Mesenchymal stem cell (in vitro differentiated cells and primary cell): ENCODE data around the gene PLXND1.

Experiments used
- DNase-seq: peaks from one replicate; pipeline ENCODE4 v3.0.0-alpha.2; 2013
- H2AFZ ChIP-seq: one replicate; pipeline ENCODE4 v1.6.1; 2013; ENCODE audit warnings: low read depth, mild to moderate bottlenecking, control low read depth, inconsistent platforms, low read length, moderate library complexity
- H2AK5ac ChIP-seq: 2 replicates; pipeline ENCODE4 v1.6.1; 2013; ENCODE audit warnings: low read length, moderate library complexity, mild to moderate bottlenecking, inconsistent platforms; ENCODE audit not compliant: severe bottlenecking
- H2BK120ac ChIP-seq: one replicate; pipeline ENCODE4 v1.6.1; 2013; ENCODE audit warnings: low read depth, mild to moderate bottlenecking, inconsistent platforms, low read length, moderate library complexity
- H2BK12ac ChIP-seq, 2 experiments: one replicate each; pipeline ENCODE4 v1.6.1; 2013; ENCODE audit warnings: inconsistent platforms in 2 of 2, low read length in 2 of 2, mild to moderate bottlenecking in 2 of 2, moderate library complexity in 2 of 2, control low read depth in 1 of 2
- H2BK15ac ChIP-seq: one replicate; pipeline ENCODE4 v1.6.1; 2013; ENCODE audit warnings: mild to moderate bottlenecking, low read depth, inconsistent platforms; ENCODE audit not compliant: poor library complexity, severe bottlenecking
- H2BK5ac ChIP-seq: 2 replicates; pipeline ENCODE4 v1.6.1; 2013; ENCODE audit warnings: low read depth, mild to moderate bottlenecking, low read length, control low read depth, inconsistent platforms; ENCODE audit not compliant: poor library complexity, severe bottlenecking
- H3K14ac ChIP-seq, 2 experiments: one replicate each; pipeline ENCODE4 v1.6.1; 2013; ENCODE audit warnings: inconsistent platforms in 2 of 2, low read length in 2 of 2, control low read depth in 1 of 2, mild to moderate bottlenecking in 1 of 2, moderate library complexity in 1 of 2
- H3K18ac ChIP-seq, 2 experiments: one replicate each; pipeline ENCODE4 v1.6.1; 2013; ENCODE audit warnings: inconsistent platforms in 2 of 2, low read length in 2 of 2, control low read depth in 1 of 2, low read depth in 1 of 2, mild to moderate bottlenecking in 1 of 2
- H3K23ac ChIP-seq, 2 experiments: one replicate each; pipeline ENCODE4 v1.6.1; 2013; ENCODE audit warnings: inconsistent platforms in 2 of 2, low read length in 2 of 2, mild to moderate bottlenecking in 2 of 2, moderate library complexity in 2 of 2, control low read depth in 1 of 2
- H3K27ac ChIP-seq: 2 replicates; pipeline ENCODE4 v1.5.1; 2013; ENCODE audit warnings: mild to moderate bottlenecking, moderate library complexity, low read length, control low read depth, inconsistent platforms; ENCODE audit not compliant: poor library complexity, severe bottlenecking
- H3K27me3 ChIP-seq, 2 experiments: 2 replicates each; pipeline versions ENCODE4 v1.6.1 to v1.7.0; 2013; ENCODE audit warnings: low read length in 2 of 2, mild to moderate bottlenecking in 2 of 2, moderate library complexity in 2 of 2, control low read depth in 1 of 2, inconsistent platforms in 1 of 2; ENCODE audit not compliant: control insufficient read depth in 1 of 2, insufficient read depth in 1 of 2
- H3K36me3 ChIP-seq, 2 experiments: 2 replicates each; pipeline versions ENCODE4 v1.6.1 to v1.7.0; 2013; ENCODE audit warnings: low read length in 2 of 2, control low read depth in 1 of 2, inconsistent platforms in 1 of 2, low read depth in 1 of 2, mild to moderate bottlenecking in 1 of 2; ENCODE audit not compliant: insufficient read depth in 2 of 2, control insufficient read depth in 1 of 2
- H3K4ac ChIP-seq, 2 experiments: one replicate each; pipeline ENCODE4 v1.6.1; 2013; ENCODE audit warnings: inconsistent platforms in 2 of 2, low read length in 2 of 2, mild to moderate bottlenecking in 2 of 2, moderate library complexity in 2 of 2, control low read depth in 1 of 2, low read depth in 1 of 2
- H3K4me1 ChIP-seq: 2 replicates; pipeline ENCODE4 v1.6.1; 2013; ENCODE audit warnings: low read depth, low read length, control low read depth; ENCODE audit not compliant: control insufficient read depth, insufficient read depth
- H3K4me2 ChIP-seq: 2 replicates; pipeline ENCODE4 v1.6.1; 2013; ENCODE audit warnings: low read length, mild to moderate bottlenecking, inconsistent platforms; ENCODE audit not compliant: poor library complexity, severe bottlenecking
- H3K4me3 ChIP-seq, 2 experiments: 2 replicates each; pipeline versions ENCODE4 v1.5.1 to v1.7.0; 2013; ENCODE audit warnings: low read length in 2 of 2, mild to moderate bottlenecking in 2 of 2, control low read depth in 1 of 2, low read depth in 1 of 2; ENCODE audit not compliant: insufficient read depth in 1 of 2
- H3K79me1 ChIP-seq: replicated peaks from 2 replicates; pipeline ENCODE4 v1.6.1; 2013; ENCODE audit warnings: mild to moderate bottlenecking, control low read depth, low read length, inconsistent platforms; ENCODE audit not compliant: poor library complexity, severe bottlenecking
- H3K9ac ChIP-seq: 2 replicates; pipeline ENCODE4 v1.7.0; 2013; ENCODE audit warnings: mild to moderate bottlenecking, low read length, moderate library complexity
- H3K9me3 ChIP-seq: 2 replicates; pipeline ENCODE4 v1.7.0; 2013; ENCODE audit warnings: mild to moderate bottlenecking, low read length; ENCODE audit not compliant: control insufficient read depth
- H4K8ac ChIP-seq: one replicate; pipeline ENCODE4 v1.6.1; 2013; ENCODE audit warnings: inconsistent platforms, mild to moderate bottlenecking, low read length, moderate library complexity
- H4K91ac ChIP-seq: one replicate; pipeline ENCODE4 v1.6.1; 2013; ENCODE audit warnings: mild to moderate bottlenecking, low read length, inconsistent platforms
- WGBS: methylation state at CpG from one replicate; pipeline ENCODE4 v1.1.7; 2013; ENCODE audit warnings: mixed read lengths; 5-methylcytosine and 5-hydroxymethylcytosine counted together

Gene PLXND1

DNA sequence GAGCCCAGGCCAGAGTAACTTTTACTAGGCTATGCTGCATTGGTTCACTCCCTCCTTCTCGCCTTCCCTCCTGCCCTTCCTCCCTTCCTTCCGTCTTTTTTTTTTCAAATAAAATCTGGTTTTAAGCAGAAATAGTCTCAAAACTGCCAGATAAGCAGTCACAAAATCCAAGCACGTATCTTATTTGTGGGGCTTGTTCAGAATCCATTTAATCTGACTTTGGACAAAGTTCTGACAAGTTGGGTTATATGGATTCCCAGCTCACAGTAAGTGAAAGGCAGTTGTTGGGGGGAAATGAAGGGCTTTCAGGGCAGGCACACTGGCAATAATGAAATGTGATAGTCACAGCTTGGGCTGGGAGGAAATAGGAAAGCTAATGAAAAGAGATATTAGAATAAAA lies 32.0 kb upstream of the PLXND1 start:
- no peaks in the 10 kb centered on the region for H3K36me3 ChIP-seq
- no peak overlapping the region for H2AFZ ChIP-seq
- no peak overlapping the region for H3K23ac ChIP-seq
- H3K4me2 ChIP-seq = no peak overlapping the region
- peaks cover 5% of the 10 kb centered on the region for H3K4me1 ChIP-seq
- H2BK5ac ChIP-seq = no peak overlapping the region
- H3K27me3 ChIP-seq = no peaks in the 10 kb centered on the region
- no peak overlapping the region for H3K4ac ChIP-seq
- H3K4me3 ChIP-seq = no peak overlapping the region
- WGBS = 79% methylated on average over 3 of the region's 3 CpGs
- no peaks in the 10 kb centered on the region for H3K79me1 ChIP-seq
- H2AK5ac ChIP-seq = no peak overlapping the region
- H2BK15ac ChIP-seq = no peak overlapping the region
- no peak overlapping the region for H2BK120ac ChIP-seq
- no peak overlapping the region for H3K27ac ChIP-seq
- no peak for DNase-seq
- H3K18ac ChIP-seq = no peak overlapping the region
- no peak overlapping the region for H2BK12ac ChIP-seq
- H3K14ac ChIP-seq = no peak overlapping the region
- peaks cover 13% of the 10 kb centered on the region for H3K9me3 ChIP-seq
- no peak overlapping the region for H4K8ac ChIP-seq
- no peak overlapping the region for H3K9ac ChIP-seq
- no peak overlapping the region for H4K91ac ChIP-seq

DNA sequence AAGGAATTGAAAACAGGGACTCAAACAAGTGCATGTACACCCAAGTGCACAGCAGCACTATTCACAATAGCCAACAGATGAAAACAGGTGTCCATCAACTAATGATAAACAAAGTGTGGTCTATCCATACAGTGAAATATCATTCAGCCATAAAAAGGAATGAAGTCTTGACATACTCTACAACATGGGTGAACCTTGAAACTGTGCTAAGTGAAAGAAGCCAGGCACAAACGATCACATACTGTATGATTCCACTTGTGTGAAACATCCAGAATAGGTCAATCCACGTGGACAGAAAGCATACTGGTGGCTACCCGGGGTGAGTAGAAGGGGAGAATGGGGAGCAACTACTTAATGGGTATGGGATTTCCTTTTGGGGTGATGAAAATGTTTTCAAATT lies 29.6 kb upstream of the PLXND1 start:
- Histone ChIP-seq H3K14ac (no peak overlapping the region), H4K8ac (no peak overlapping the region), H4K91ac (no peak overlapping the region), H2BK5ac (no peak overlapping the region), H2BK15ac (no peak overlapping the region), H3K27ac (no peak overlapping the region), H3K9ac (no peak overlapping the region), H3K18ac (no peak overlapping the region), H2AFZ (no peak overlapping the region), H3K4me2 (no peak overlapping the region), H2BK120ac (no peak overlapping the region), H2BK12ac (no peak overlapping the region), H3K9me3 (peaks cover 13% of the 10 kb centered on the region), H3K4me1 (peaks cover 2% of the 10 kb centered on the region), H3K4ac (no peak overlapping the region), H3K36me3 (no peaks in the 10 kb centered on the region), H3K23ac (no peak overlapping the region), H3K27me3 (no peaks in the 10 kb centered on the region), H3K79me1 (no peaks in the 10 kb centered on the region), H2AK5ac (no peak overlapping the region), H3K4me3 (no peak overlapping the region)
- DNase-seq = no peak
- WGBS = 81% methylated on average over 3 of the region's 3 CpGs

DNA sequence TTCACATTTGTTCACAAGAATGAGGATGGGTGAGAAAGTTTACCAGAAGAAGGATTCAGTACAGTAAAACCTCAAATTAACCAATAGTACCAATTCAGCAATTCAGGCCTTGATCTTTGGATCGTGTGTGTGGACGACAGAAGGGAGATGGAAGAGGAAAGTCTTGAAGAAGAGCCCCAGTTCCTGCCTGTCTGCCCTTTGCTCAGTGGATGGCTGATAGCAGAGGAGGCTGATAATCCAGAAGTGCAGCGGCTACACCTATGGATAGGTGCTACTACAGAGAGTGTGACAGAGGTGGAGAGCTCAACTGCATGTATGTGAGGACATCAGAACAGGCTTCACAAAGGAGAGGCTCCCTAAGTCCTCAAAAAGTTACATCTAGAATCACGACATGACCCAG lies 29.2 kb upstream of the PLXND1 start:
- no peak overlapping the region for H3K14ac ChIP-seq
- no peaks in the 10 kb centered on the region for H3K27me3 ChIP-seq
- no peak overlapping the region for H2AFZ ChIP-seq
- H3K18ac ChIP-seq = no peak overlapping the region
- H3K4me2 ChIP-seq = no peak overlapping the region
- H2BK120ac ChIP-seq = no peak overlapping the region
- peaks cover 13% of the 10 kb centered on the region for H3K9me3 ChIP-seq
- 92% methylated on average over 4 of the region's 4 CpGs for whole genome bisulfite sequencing
- H2BK12ac ChIP-seq = no peak overlapping the region
- no peak overlapping the region for H4K8ac ChIP-seq
- H3K79me1 ChIP-seq = no peaks in the 10 kb centered on the region
- H2BK15ac ChIP-seq = no peak overlapping the region
- H2AK5ac ChIP-seq = no peak overlapping the region
- no peak overlapping the region for H3K4ac ChIP-seq
- H4K91ac ChIP-seq = no peak overlapping the region
- no peak overlapping the region for H3K27ac ChIP-seq
- DNase-seq = no peak
- H3K36me3 ChIP-seq = no peaks in the 10 kb centered on the region
- H2BK5ac ChIP-seq = no peak overlapping the region
- H3K4me3 ChIP-seq = no peak overlapping the region
- H3K23ac ChIP-seq = no peak overlapping the region
- H3K9ac ChIP-seq = no peak overlapping the region
- H3K4me1 ChIP-seq = no peaks in the 10 kb centered on the region

DNA sequence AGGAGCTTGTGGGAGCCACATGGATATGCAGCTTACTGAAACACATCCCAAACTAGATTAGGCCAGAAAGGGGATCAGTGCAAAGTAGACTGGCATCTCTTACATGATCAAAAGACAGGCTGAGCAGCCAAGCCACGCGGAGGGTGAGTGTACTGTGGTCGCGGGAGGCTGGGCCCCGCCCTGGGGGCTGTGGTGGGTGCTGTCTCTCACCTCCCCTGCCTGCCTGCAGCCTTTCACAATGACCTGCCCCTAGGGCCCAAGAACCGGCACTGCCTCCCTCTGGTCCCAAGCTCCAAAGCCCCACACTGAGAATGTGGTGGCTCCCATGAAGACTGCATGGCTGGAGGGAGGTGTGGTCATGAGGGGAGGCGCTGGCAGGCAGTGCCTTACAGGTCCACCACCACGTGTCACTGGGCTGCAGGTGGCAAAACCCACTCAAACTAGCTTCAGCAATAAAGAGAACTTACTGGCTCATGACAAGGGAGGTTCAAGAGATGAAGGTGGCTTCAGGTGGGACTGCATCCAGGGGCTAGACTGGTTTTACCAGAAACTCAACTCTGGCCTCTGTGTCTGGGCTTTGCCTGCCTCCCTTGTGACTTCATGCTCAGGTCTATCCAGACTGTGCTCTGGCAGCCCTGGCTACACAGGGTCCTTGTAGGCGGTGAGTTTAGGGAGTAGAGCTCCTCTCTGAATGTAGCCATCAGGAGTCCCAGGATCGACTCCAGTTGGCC lies 27.4 kb upstream of the PLXND1 start:
- Histone ChIP-seq H3K36me3 (no peaks in the 10 kb centered on the region), H3K4me1 (no peaks in the 10 kb centered on the region), H3K9me3 (peaks cover 13% of the 10 kb centered on the region), H4K8ac (no peak overlapping the region), H3K4ac (no peak overlapping the region), H3K9ac (no peak overlapping the region), H2AFZ (no peak overlapping the region), H3K27ac (no peak overlapping the region), H2BK15ac (no peak overlapping the region), H3K27me3 (no peaks in the 10 kb centered on the region), H3K4me3 (no peak overlapping the region), H3K14ac (no peak overlapping the region), H2BK120ac (no peak overlapping the region), H2BK5ac (no peak overlapping the region), H3K23ac (no peak overlapping the region), H2AK5ac (no peak overlapping the region), H2BK12ac (no peak overlapping the region), H3K79me1 (no peaks in the 10 kb centered on the region), H4K91ac (no peak overlapping the region), H3K4me2 (no peak overlapping the region), H3K18ac (no peak overlapping the region)
- no peak for DNase-seq
- WGBS = 78% methylated on average over 9 of the region's 10 CpGs
